HEK293T (cell line): Measurements from ENCODE around the gene SLITRK1.

Experiments
- ARNT ChIP-seq: fragments of 450-650 bp; IDR thresholded peaks from 2 replicates; pipeline ENCODE4 v1.6.1; 2017; ENCODE audit warnings: mild to moderate bottlenecking
- BHLHE40 ChIP-seq: fragments of 450-650 bp; IDR thresholded peaks from 2 replicates; pipeline ENCODE4 v1.6.1; 2016; ENCODE audit warnings: mild to moderate bottlenecking, moderate library complexity, borderline replicate concordance
- ELF4 ChIP-seq: fragments of 450-650 bp; IDR thresholded peaks from 2 replicates; pipeline ENCODE4 v1.6.1; 2017; ENCODE audit warnings: antibody characterized with exemption
- FOXM1 ChIP-seq: fragments of 450-650 bp; IDR thresholded peaks from 2 replicates; pipeline ENCODE4 v1.6.1; 2017; ENCODE audit warnings: mild to moderate bottlenecking, borderline replicate concordance
- L3MBTL2 ChIP-seq: fragments of 450-650 bp; conservative IDR thresholded peaks from 2 replicates; pipeline ENCODE4 v1.6.1; 2016; ENCODE audit warnings: mild to moderate bottlenecking
- LEF1 ChIP-seq: fragments of 450-650 bp; IDR thresholded peaks from 2 replicates; pipeline ENCODE4 v1.6.1; 2017; ENCODE audit warnings: mild to moderate bottlenecking, borderline replicate concordance
- NFRKB ChIP-seq: fragments of 450-650 bp; IDR thresholded peaks from 2 replicates; pipeline ENCODE4 v1.6.1; 2016; ENCODE audit warnings: mild to moderate bottlenecking, moderate library complexity
- PKNOX1 ChIP-seq: fragments of 450-650 bp; IDR thresholded peaks from 2 replicates; pipeline ENCODE4 v1.6.1; 2016
- SP1 ChIP-seq: fragments of 450-650 bp; IDR thresholded peaks from 2 replicates; pipeline ENCODE4 v1.6.1; 2017
- ZNF384 ChIP-seq: fragments of 450-650 bp; IDR thresholded peaks from 2 replicates; pipeline ENCODE4 v1.6.1; 2016

DNA sequence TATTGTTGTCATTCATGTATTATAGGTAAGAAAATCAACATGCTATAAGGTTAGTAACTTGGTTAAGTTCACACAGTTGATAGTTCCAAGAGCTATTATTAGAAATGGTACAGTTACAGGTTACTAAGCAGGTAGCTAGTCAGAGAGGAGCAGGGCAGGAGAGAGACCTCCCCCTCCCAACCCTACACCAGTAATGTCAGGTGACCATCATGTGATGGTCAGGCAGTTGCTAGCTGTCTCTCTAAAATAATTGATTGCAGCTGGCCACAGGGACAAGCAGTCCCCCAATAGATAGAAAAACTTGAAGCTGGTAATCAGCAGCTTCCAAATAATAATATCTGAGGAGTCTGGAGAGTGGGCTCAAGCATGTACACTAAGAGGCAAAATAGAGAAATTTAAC lies 14.6 kb downstream of the SLITRK1 start:
- TF ChIP-seq ARNT: no peak
- no peak for TF ChIP-seq LEF1
- TF ChIP-seq L3MBTL2: no peak
- TF ChIP-seq NFRKB: no peak
- TF ChIP-seq ZNF384: no peak
- no peak for TF ChIP-seq SP1
- TF ChIP-seq ELF4: no peak
- no peak for TF ChIP-seq BHLHE40
- no peak for TF ChIP-seq FOXM1
- TF ChIP-seq PKNOX1: no peak
